Natural killer cell (primary cell): ENCODE data around the gene TGFB1. TPM values are rescaled to one million over a fixed set of nuclear protein-coding genes. Genes with fewer than 3 reads are reported as not detected.
"Not testable (repeated sequence)": the region's sequence is repeated elsewhere in the genome, so short reads cannot be mapped to it uniquely, and the experiment has no call there.

ENCODE experiments used
- ATAC-seq, 3 donors: fragments of 150-1000 bp in 2 of 3; fragments of 200-7000 bp in 1 of 3; cut with Tn5 transposase; 1 replicate in 1 of 3; 2 replicates in 2 of 3; pipeline ENCODE4 v1.10.0; 2021; ENCODE audit warnings: mild to moderate bottlenecking in 2 of 3, moderate library complexity in 2 of 3
- DNase-seq, 2 donors: peaks; one replicate each; pipeline versions ENCODE4 v3.0.0 to v3.0.0-alpha.2; 2013 to 2021; ENCODE audit warnings: mixed read lengths in 1 of 2
- H3K27ac ChIP-seq: one replicate; pipeline ENCODE4 v1.5.1; 2013; ENCODE audit warnings: mild to moderate bottlenecking, low read length
- H3K27me3 ChIP-seq: one replicate; pipeline ENCODE4 v1.6.1; 2013; ENCODE audit warnings: low read length; ENCODE audit not compliant: control insufficient read depth, insufficient read depth
- H3K36me3 ChIP-seq: one replicate; pipeline ENCODE4 v1.6.1; 2013; ENCODE audit warnings: low read length; ENCODE audit not compliant: control insufficient read depth, insufficient read depth
- H3K4me1 ChIP-seq: one replicate; pipeline ENCODE4 v1.6.1; 2013; ENCODE audit warnings: low read length; ENCODE audit not compliant: control insufficient read depth, insufficient read depth
- H3K4me3 ChIP-seq: one replicate; pipeline ENCODE4 v1.5.1; 2013; ENCODE audit warnings: low read length
- H3K9me3 ChIP-seq: one replicate; pipeline ENCODE4 v1.6.1; 2013; ENCODE audit warnings: low read length; ENCODE audit not compliant: control insufficient read depth, insufficient read depth
- H3K27ac Mint-ChIP-seq, 2 donors: one replicate each; pipeline ENCODE4 v1.8.0; 2022; ENCODE audit warnings: mild to moderate bottlenecking in 2 of 2, mixed read lengths in 2 of 2, moderate library complexity in 1 of 2
- H3K27me3 Mint-ChIP-seq, 2 donors: one replicate each; pipeline ENCODE4 v1.8.0; 2022; ENCODE audit warnings: low read depth in 2 of 2, mixed read lengths in 2 of 2
- H3K36me3 Mint-ChIP-seq: one replicate; pipeline ENCODE4 v1.8.0; 2022; ENCODE audit warnings: mixed read lengths
- H3K4me1 Mint-ChIP-seq, 2 donors: one replicate each; pipeline ENCODE4 v1.8.0; 2022; ENCODE audit warnings: mixed read lengths in 2 of 2
- H3K4me3 Mint-ChIP-seq: one replicate; pipeline ENCODE4 v1.8.0; 2022; ENCODE audit warnings: mild to moderate bottlenecking, moderate library complexity, mixed read lengths
- H3K9me3 Mint-ChIP-seq, 2 donors: one replicate each; pipeline ENCODE4 v1.8.0; 2022; ENCODE audit warnings: mixed read lengths in 2 of 2
- CTCF ChIP-seq: fragments of 200-600 bp; IDR thresholded peaks from one replicate; pipeline ENCODE4 v1.8.0; 2022; ENCODE audit warnings: antibody characterized with exemption
- WGBS: methylation state at CpG from one replicate; pipeline ENCODE4 v1.1.7; 2013; ENCODE audit warnings: missing lambda C conversion rate; ENCODE audit not compliant: insufficient coverage; 5-methylcytosine and 5-hydroxymethylcytosine counted together
- intact Hi-C: fragments of 100-400 bp; cut with micrococcal nuclease; formaldehyde crosslinking; loops from one replicate; pipeline ENCODE4 v1.14.2; 2022
- total RNA-seq, 4 donors: library from RNA; stranded (reverse); fragments of 120-200 nt in 1 of 4; gene quantifications; one replicate each; pipeline versions ENCODE4 v1.2.3 to v1.2.4, GENCODE V29; 2013 to 2022

Gene TGFB1
- total RNA-seq, 3 donors from 2014 or later (not counting 1 experiment from before 2014, with no cell fraction given), result 682 to 761 (median 729) TPM

- ATAC-seq, result peak; percentile 56 to 76 (median 67)
- H3K4me1 Mint-ChIP-seq, result peaks cover 54 to 66% of the 10 kb centered on the region in 2 donors
- H3K27ac ChIP-seq, result peak overlapping the region; percentile 90
- H3K27me3 ChIP-seq, result no peaks in the 10 kb centered on the region
- peak overlapping the region; percentile 93 for H3K4me3 Mint-ChIP-seq
- DNase-seq, result peak; percentile 92 to 94
- peaks cover 7% of the 10 kb centered on the region for H3K36me3 Mint-ChIP-seq
- under 1% methylated on average over 58 of the region's 58 CpGs for whole genome bisulfite sequencing
- H3K9me3 Mint-ChIP-seq, result no peaks in the 10 kb centered on the region
- no peak for TF ChIP-seq CTCF
- H3K27ac Mint-ChIP-seq, result peak overlapping the region; percentile 90 to 96
- intact Hi-C loops, result loop anchor here (1.0 to 5.0 kb wide), 4 partner anchors 23 to 88 kb away; partner anchors contain the start of genes BCKDHA and EXOSC5
- H3K36me3 ChIP-seq, result peaks cover 12% of the 10 kb centered on the region
- peaks cover 0 to 2% of the 10 kb centered on the region in 2 donors for H3K27me3 Mint-ChIP-seq
- H3K9me3 ChIP-seq, result no peaks in the 10 kb centered on the region
- H3K4me1 ChIP-seq, result peaks cover 65% of the 10 kb centered on the region
- H3K4me3 ChIP-seq, result peak overlapping the region; percentile 90
Measured at GRCh38 chr19:41351339-41352245, 2.1 kb downstream of the TGFB1 start.

GRCh38 chr19:41350735-41351338, 2.9 kb downstream of the TGFB1 start:
- peak overlapping the region; percentile 90 for H3K27ac ChIP-seq
- peaks cover 65% of the 10 kb centered on the region for H3K4me1 ChIP-seq
- no peak for ATAC-seq
- no peak for TF ChIP-seq CTCF
- H3K27me3 ChIP-seq, result no peaks in the 10 kb centered on the region
- DNase-seq, result peak in 1 of 2 donors; percentile 43
- intact Hi-C loops, result loop anchor here (1.0 to 5.0 kb wide), 3 partner anchors 23 to 46 kb away; partner anchors contain the start of genes BCKDHA and EXOSC5
- H3K9me3 ChIP-seq, result no peaks in the 10 kb centered on the region
- Mint-ChIP-seq H3K27ac (peak overlapping the region; percentile 90 to 96), H3K9me3 (no peaks in the 10 kb centered on the region), H3K4me3 (peak overlapping the region; percentile 93), H3K4me1 (peaks cover 52 to 65% of the 10 kb centered on the region in 2 donors), H3K27me3 (peaks cover 0 to 2% of the 10 kb centered on the region in 2 donors), H3K36me3 (peaks cover 7% of the 10 kb centered on the region)
- peak overlapping the region; percentile 90 for H3K4me3 ChIP-seq
- 2% methylated on average over 20 of the region's 22 CpGs for WGBS
- peaks cover 18% of the 10 kb centered on the region for H3K36me3 ChIP-seq

- H3K9me3 ChIP-seq, H3K27ac ChIP-seq, H3K27me3 Mint-ChIP-seq, ATAC-seq, H3K27me3 ChIP-seq, H3K9me3 Mint-ChIP-seq, DNase-seq, intact Hi-C loops, H3K4me3 ChIP-seq, H3K4me3 Mint-ChIP-seq, H3K36me3 Mint-ChIP-seq: not testable (repeated sequence)
- Histone ChIP-seq H3K4me1 (peaks cover 88% of the 10 kb centered on the region), H3K36me3 (peaks cover 46% of the 10 kb centered on the region)
- H3K27ac Mint-ChIP-seq, result peak overlapping the region; percentile 47 to 90
- 92% methylated on average over 8 of the region's 9 CpGs for WGBS
- H3K4me1 Mint-ChIP-seq, result peaks cover 58 to 74% of the 10 kb centered on the region in 2 donors
Measured at GRCh38 chr19:41346916-41347315, 6.8 kb downstream of the TGFB1 start.

GRCh38 chr19:41344162-41344561, 9.6 kb downstream of the TGFB1 start:
- no peaks in the 10 kb centered on the region for H3K27me3 Mint-ChIP-seq
- peak overlapping the region; percentile 60 for H3K4me3 Mint-ChIP-seq

More at GRCh38 chr19:41344162-41344561, 9.6 kb downstream of the TGFB1 start:
- Mint-ChIP-seq H3K4me1 (peaks cover 58 to 65% of the 10 kb centered on the region in 2 donors), H3K9me3 (no peaks in the 10 kb centered on the region), H3K36me3 (no peaks in the 10 kb centered on the region), H3K27ac (peak overlapping the region; percentile 75 to 76)
- Histone ChIP-seq H3K9me3 (no peaks in the 10 kb centered on the region), H3K4me3 (no peak overlapping the region), H3K27me3 (no peaks in the 10 kb centered on the region), H3K27ac (peak overlapping the region; percentile 24), H3K36me3 (peaks cover 66% of the 10 kb centered on the region), H3K4me1 (peaks cover 77% of the 10 kb centered on the region)
- intact Hi-C loops, result no loop called here
- DNase-seq, result no peak
- ATAC-seq, result no peak
- 100% methylated on average over 2 of the region's 2 CpGs for WGBS
- no peak for TF ChIP-seq CTCF
